GM23338 (cell line): ENCODE data around the gene FBXO38.

Experiments used
- EZH2 ChIP-seq: fragments of 200-600 bp; sonication (generic); IDR thresholded peaks from one replicate; pipeline ENCODE4 v1.8.0; 2017; ENCODE audit warnings: antibody characterized with exemption, mild to moderate bottlenecking, low read depth; ENCODE audit not compliant: unreplicated experiment
- POLR2AphosphoS5 ChIP-seq: IDR thresholded peaks from 2 replicates; pipeline ENCODE4 v1.6.1; 2016; ENCODE audit warnings: antibody characterized with exemption, low read depth
- STAT1 ChIP-seq: IDR thresholded peaks from one replicate; pipeline ENCODE4 v1.6.1; 2016; ENCODE audit warnings: antibody characterized with exemption; ENCODE audit not compliant: unreplicated experiment
- TF ChIP-seq, protein P1 (sequence below), 2 experiments: fragments of 200-600 bp in 1 of 2; sonication (generic) in 1 of 2; conservative IDR thresholded peaks; 2 replicates each; pipeline versions ENCODE4 v1.5.1 to v1.6.1; 2016 to 2017; ENCODE audit warnings: antibody characterized with exemption in 2 of 2, low read depth in 2 of 2, mild to moderate bottlenecking in 2 of 2, moderate library complexity in 1 of 2
- TF ChIP-seq, protein P2 (sequence below): IDR thresholded peaks from one replicate; pipeline ENCODE4 v1.6.1; 2018; ENCODE audit warnings: antibody characterized with exemption; ENCODE audit not compliant: unreplicated experiment

DNA sequence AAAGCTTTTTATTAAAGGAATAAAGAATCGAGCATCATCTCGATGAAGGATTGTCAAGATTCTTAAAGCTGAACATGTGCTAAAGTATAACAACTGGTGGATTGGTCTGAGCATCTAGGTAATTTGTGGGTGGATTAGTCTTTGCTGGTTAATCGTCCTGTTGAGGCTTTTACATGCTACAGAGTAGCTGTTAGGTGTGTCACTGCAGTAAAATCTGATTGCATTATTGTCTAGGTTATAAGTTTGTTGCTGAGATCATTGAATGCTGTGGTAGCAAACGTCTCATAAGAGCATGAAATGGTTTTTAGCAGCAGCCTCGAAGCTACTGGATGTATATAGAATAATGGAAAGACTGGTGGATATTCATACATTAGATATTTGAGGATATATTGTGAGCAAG lies 7.2 kb downstream of the FBXO38 start:
- TF ChIP-seq, protein P1, sequence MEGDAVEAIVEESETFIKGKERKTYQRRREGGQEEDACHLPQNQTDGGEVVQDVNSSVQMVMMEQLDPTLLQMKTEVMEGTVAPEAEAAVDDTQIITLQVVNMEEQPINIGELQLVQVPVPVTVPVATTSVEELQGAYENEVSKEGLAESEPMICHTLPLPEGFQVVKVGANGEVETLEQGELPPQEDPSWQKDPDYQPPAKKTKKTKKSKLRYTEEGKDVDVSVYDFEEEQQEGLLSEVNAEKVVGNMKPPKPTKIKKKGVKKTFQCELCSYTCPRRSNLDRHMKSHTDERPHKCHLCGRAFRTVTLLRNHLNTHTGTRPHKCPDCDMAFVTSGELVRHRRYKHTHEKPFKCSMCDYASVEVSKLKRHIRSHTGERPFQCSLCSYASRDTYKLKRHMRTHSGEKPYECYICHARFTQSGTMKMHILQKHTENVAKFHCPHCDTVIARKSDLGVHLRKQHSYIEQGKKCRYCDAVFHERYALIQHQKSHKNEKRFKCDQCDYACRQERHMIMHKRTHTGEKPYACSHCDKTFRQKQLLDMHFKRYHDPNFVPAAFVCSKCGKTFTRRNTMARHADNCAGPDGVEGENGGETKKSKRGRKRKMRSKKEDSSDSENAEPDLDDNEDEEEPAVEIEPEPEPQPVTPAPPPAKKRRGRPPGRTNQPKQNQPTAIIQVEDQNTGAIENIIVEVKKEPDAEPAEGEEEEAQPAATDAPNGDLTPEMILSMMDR (conservative IDR thresholded peaks at IDR 0.05; ENCODE audit: low read depth in 2 of 2) = no peak
- TF ChIP-seq STAT1 (no peak), EZH2 (no peak), POLR2AphosphoS5 (no peak)
- TF ChIP-seq, protein P2, sequence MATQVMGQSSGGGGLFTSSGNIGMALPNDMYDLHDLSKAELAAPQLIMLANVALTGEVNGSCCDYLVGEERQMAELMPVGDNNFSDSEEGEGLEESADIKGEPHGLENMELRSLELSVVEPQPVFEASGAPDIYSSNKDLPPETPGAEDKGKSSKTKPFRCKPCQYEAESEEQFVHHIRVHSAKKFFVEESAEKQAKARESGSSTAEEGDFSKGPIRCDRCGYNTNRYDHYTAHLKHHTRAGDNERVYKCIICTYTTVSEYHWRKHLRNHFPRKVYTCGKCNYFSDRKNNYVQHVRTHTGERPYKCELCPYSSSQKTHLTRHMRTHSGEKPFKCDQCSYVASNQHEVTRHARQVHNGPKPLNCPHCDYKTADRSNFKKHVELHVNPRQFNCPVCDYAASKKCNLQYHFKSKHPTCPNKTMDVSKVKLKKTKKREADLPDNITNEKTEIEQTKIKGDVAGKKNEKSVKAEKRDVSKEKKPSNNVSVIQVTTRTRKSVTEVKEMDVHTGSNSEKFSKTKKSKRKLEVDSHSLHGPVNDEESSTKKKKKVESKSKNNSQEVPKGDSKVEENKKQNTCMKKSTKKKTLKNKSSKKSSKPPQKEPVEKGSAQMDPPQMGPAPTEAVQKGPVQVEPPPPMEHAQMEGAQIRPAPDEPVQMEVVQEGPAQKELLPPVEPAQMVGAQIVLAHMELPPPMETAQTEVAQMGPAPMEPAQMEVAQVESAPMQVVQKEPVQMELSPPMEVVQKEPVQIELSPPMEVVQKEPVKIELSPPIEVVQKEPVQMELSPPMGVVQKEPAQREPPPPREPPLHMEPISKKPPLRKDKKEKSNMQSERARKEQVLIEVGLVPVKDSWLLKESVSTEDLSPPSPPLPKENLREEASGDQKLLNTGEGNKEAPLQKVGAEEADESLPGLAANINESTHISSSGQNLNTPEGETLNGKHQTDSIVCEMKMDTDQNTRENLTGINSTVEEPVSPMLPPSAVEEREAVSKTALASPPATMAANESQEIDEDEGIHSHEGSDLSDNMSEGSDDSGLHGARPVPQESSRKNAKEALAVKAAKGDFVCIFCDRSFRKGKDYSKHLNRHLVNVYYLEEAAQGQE = no peak
